OCI-LY7 (cell line): ENCODE measurements around the gene CACNA2D4. TPM values are rescaled to one million over a fixed set of nuclear protein-coding genes. Genes with fewer than 3 reads are reported as not detected.

ENCODE experiments used
- BruUV-seq: library from RNA; stranded (reverse); fragments of 400-500 nt; replicated peaks from 2 replicates; lab custom pipeline; 2021; lab: Mats Ljungman, UMichigan
- CTCF ChIA-PET: fragments of 300-600 bp; sonication (Branson Sonifier 250); formaldehyde crosslinking; loops from one replicate; lab custom pipeline; 2022; ENCODE audit warnings: antibody characterized with exemption; ENCODE audit not compliant: unreplicated experiment; lab: Charles Lee
- POLR2A ChIA-PET: fragments of 300-600 bp; sonication (Branson Sonifier 250); formaldehyde crosslinking; loops from one replicate; lab custom pipeline; 2022; ENCODE audit warnings: antibody characterized with exemption; lab: Charles Lee
- DNase-seq: peaks from one replicate; pipeline ENCODE4 v3.0.0-alpha.2; 2015; ENCODE audit warnings: low spot score
- H2AFZ ChIP-seq: fragments of 200-600 bp; sonication (generic), shearing (Covaris generic); 2 replicates; pipeline ENCODE4 v1.6.1; 2014; ENCODE audit warnings: mild to moderate bottlenecking, antibody characterized with exemption, low read length, moderate library complexity
- H3K27ac ChIP-seq: fragments of 200-600 bp; sonication (generic); 2 replicates; pipeline ENCODE4 v1.5.1; 2014; ENCODE audit warnings: mixed run types, low read depth, mild to moderate bottlenecking, moderate library complexity, low read length, inconsistent platforms; ENCODE audit not compliant: poor library complexity, severe bottlenecking
- H3K36me3 ChIP-seq: fragments of 200-600 bp; sonication (generic); 2 replicates; pipeline ENCODE4 v1.6.1; 2014; ENCODE audit warnings: mild to moderate bottlenecking, antibody characterized with exemption, low read length, moderate library complexity, mixed read lengths; ENCODE audit not compliant: insufficient read depth
- H3K4me1 ChIP-seq: fragments of 200-600 bp; sonication (generic); 2 replicates; pipeline ENCODE4 v1.5.1; 2014; ENCODE audit warnings: mild to moderate bottlenecking, low read length; ENCODE audit not compliant: insufficient read depth, poor library complexity, severe bottlenecking
- H3K4me2 ChIP-seq: fragments of 200-600 bp; sonication (generic); 2 replicates; pipeline ENCODE4 v1.6.1; 2014; ENCODE audit warnings: mild to moderate bottlenecking, low read length
- H3K4me3 ChIP-seq: fragments of 200-600 bp; sonication (generic); 2 replicates; pipeline ENCODE4 v1.5.1; 2014; ENCODE audit warnings: mild to moderate bottlenecking, low read depth, low read length; ENCODE audit not compliant: poor library complexity, severe bottlenecking
- H3K79me2 ChIP-seq: fragments of 200-600 bp; sonication (generic); 2 replicates; pipeline ENCODE4 v1.6.1; 2016; ENCODE audit warnings: low read depth, mild to moderate bottlenecking, low read length, moderate library complexity, mixed read lengths; ENCODE audit not compliant: insufficient read depth
- H3K9me2 ChIP-seq: fragments of 200-600 bp; sonication (generic); 2 replicates; pipeline ENCODE4 v1.6.1; 2016; ENCODE audit warnings: mild to moderate bottlenecking, low read length, mixed read lengths; ENCODE audit not compliant: insufficient read depth
- H3K9me3 ChIP-seq: fragments of 200-600 bp; sonication (generic); 2 replicates; pipeline ENCODE4 v1.6.1; 2014; ENCODE audit warnings: mild to moderate bottlenecking, mixed run types, low read length, mixed read lengths
- H4K20me1 ChIP-seq: fragments of 200-600 bp; sonication (generic); 2 replicates; pipeline ENCODE4 v1.6.1; 2014; ENCODE audit warnings: mild to moderate bottlenecking, antibody characterized with exemption, low read length, moderate library complexity, mixed read lengths; ENCODE audit not compliant: insufficient read depth
- CTCF ChIP-seq: fragments of 200-600 bp; sonication (generic); conservative IDR thresholded peaks from 2 replicates; pipeline ENCODE4 v1.5.1; 2014; ENCODE audit warnings: mild to moderate bottlenecking, antibody characterized with exemption, low read length, moderate library complexity, mixed read lengths
- EZH2phosphoT487 ChIP-seq: fragments of 200-600 bp; sonication (generic); IDR thresholded peaks from 2 replicates; pipeline ENCODE4 v1.6.1; 2018; ENCODE audit warnings: low read depth, borderline replicate concordance, mild to moderate bottlenecking, mixed run types, antibody characterized with exemption, low read length, moderate library complexity, mixed read lengths
- intact Hi-C: fragments of 100-400 bp; cut with micrococcal nuclease; formaldehyde crosslinking; loops from one replicate; pipeline ENCODE4 v1.10.0; 2022; ENCODE audit not compliant: unreplicated experiment
- total RNA-seq, 2 experiments: library from RNA; depleted of rRNA in 1 of 2; stranded (reverse); fragments of >200 nt in 1 of 2; shearing (Covaris generic) in 1 of 2; gene quantifications; 2 replicates each; pipeline ENCODE4 v1.2.3, GENCODE V29; 2014 to 2022

The CACNA2D4 gene
- total RNA-seq, 2 experiments from 2014 or later = 0.13 TPM; not detected in 1

DNA sequence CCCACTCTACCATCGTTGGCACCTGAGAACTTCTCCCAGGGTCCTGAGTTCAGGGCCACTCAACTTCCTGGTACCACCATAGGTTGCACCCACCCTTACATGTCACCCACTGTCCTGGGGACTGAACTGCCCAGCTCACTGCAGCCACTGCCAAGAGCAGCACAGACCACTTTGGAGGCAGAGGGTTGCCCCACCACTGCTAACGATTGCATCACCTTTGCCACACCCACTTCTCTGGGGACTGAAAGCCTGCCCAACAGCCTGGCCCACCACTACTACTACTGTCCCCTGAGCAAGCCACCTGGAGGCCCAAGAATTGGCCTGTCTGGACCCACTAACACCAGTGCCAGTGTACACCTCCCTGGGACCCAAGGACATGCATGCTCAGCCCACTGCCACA is 27.6 kb downstream of the CACNA2D4 start:
- Histone ChIP-seq H3K79me2 (no peaks in the 10 kb centered on the region), H3K4me3 (no peak overlapping the region), H3K27ac (no peak overlapping the region), H2AFZ (no peak overlapping the region), H4K20me1 (no peaks in the 10 kb centered on the region), H3K4me1 (no peaks in the 10 kb centered on the region), H3K9me2 (no peaks in the 10 kb centered on the region), H3K4me2 (no peak overlapping the region), H3K9me3 (no peaks in the 10 kb centered on the region), H3K36me3 (no peaks in the 10 kb centered on the region)
- DNase-seq = no peak
- POLR2A ChIA-PET = interaction anchor here (0.6 kb wide), 1 partner anchor 10 kb away, joined by 3 read pairs; no protein-coding TSS in a partner anchor
- intact Hi-C loops = no loop called here
- no peak for TF ChIP-seq EZH2phosphoT487
- CTCF ChIA-PET = no interaction called here
- no TSS peak for BruUV-seq

DNA sequence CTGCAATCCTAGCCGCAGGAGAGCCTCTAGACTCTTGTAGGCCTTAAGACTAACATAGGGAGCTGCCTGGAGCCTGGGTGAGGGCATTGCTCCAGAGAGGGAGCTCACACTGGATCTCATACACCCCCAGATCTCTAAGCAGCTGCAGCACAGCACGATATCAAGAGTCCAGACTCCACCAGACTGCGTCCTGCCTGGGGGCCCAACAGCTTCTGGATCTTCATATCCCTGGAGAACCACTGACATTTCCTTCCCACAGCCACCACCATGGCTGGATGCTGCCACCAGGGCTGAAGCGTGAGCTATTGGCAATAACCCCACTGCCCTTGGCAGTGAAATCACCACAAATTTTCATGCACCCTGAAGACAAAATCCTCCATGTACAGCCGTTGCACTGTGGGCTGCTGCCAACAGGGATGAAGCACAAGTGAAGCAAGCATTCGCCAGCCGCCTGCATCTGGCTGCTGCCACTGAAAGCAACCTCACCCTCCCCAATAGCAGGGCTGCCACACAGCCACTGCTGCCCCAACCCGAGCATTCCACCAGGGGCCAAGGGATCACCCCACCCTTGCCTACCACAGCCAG is 28.2 kb downstream of the CACNA2D4 start:
- H3K27ac ChIP-seq = no peak overlapping the region
- no peak overlapping the region for H3K4me2 ChIP-seq
- no peaks in the 10 kb centered on the region for H3K9me2 ChIP-seq
- H3K4me1 ChIP-seq = no peaks in the 10 kb centered on the region
- intact Hi-C loops = no loop called here
- H3K36me3 ChIP-seq = no peaks in the 10 kb centered on the region
- BruUV-seq = no TSS peak
- no peak overlapping the region for H3K4me3 ChIP-seq
- TF ChIP-seq EZH2phosphoT487 (no peak), CTCF (no peak)
- POLR2A ChIA-PET = no interaction called here
- CTCF ChIA-PET = no interaction called here
- no peak for DNase-seq
- H4K20me1 ChIP-seq = no peaks in the 10 kb centered on the region
- no peaks in the 10 kb centered on the region for H3K9me3 ChIP-seq
- no peak overlapping the region for H2AFZ ChIP-seq
- H3K79me2 ChIP-seq = no peaks in the 10 kb centered on the region

DNA sequence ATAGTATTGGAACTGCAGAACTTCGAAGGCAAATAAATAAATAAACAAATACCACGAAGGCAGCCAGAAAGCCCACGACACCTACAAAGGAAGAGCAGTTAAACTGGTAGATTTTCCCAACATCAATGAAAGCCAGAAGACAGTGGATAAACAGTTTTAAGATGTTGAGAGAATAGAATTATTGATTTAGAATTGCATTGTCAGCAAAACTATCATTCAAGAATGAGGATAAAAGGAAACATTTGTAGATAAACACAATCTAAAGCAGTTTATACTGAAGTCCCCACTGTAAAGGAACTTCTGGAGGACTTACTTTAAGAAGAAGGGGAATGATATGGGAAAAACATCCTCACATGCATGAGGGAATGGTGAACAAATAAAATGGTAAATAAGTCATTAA is 29.5 kb downstream of the CACNA2D4 start:
- TF ChIP-seq CTCF = no peak
- TF ChIP-seq EZH2phosphoT487 = no peak
- DNase-seq = no peak
- intact Hi-C loops = no loop called here
- ChIA-PET POLR2A (no interaction called here), CTCF (no interaction called here)
- H3K27ac ChIP-seq = no peak overlapping the region
- H3K9me3 ChIP-seq = no peaks in the 10 kb centered on the region
- H3K4me3 ChIP-seq = no peak overlapping the region
- no peak overlapping the region for H2AFZ ChIP-seq
- H3K36me3 ChIP-seq = no peaks in the 10 kb centered on the region
- no peaks in the 10 kb centered on the region for H4K20me1 ChIP-seq
- H3K79me2 ChIP-seq = no peaks in the 10 kb centered on the region
- no peaks in the 10 kb centered on the region for H3K9me2 ChIP-seq
- no TSS peak for BruUV-seq
- no peak overlapping the region for H3K4me2 ChIP-seq
- H3K4me1 ChIP-seq = no peaks in the 10 kb centered on the region
